Measurements from ENCODE around the gene IL1RL1.

Gene IL1RL1

GRCh38 chr2:102386867-102387541 lies 75.6 kb downstream of the IL1RL1 start:
- H3K4me3 ChIP-seq (ENCODE audit: low read depth, low read length) = no peak overlapping the region
- no peak for DNase-seq (ENCODE audit: low read depth)
- no peak for TF ChIP-seq MYC (IDR thresholded peaks at IDR 0.05; ENCODE audit: low read depth, low read length)
- TF ChIP-seq POLR2A (IDR thresholded peaks at IDR 0.05; ENCODE audit: extremely low read depth, insufficient read length) = no peak
- TF ChIP-seq MAX (IDR thresholded peaks at IDR 0.05; ENCODE audit: low read depth, low read length) = no peak
- TF ChIP-seq CTCF (IDR thresholded peaks at IDR 0.05; ENCODE audit: low read depth, low read length) = no peak

GRCh38 chr2:102387763-102388546 lies 76.6 kb downstream of the IL1RL1 start:
- no peak for TF ChIP-seq MAX (IDR thresholded peaks at IDR 0.05; ENCODE audit: low read depth, low read length)
- no peak for TF ChIP-seq MYC (IDR thresholded peaks at IDR 0.05; ENCODE audit: low read depth, low read length)
- TF ChIP-seq CTCF (IDR thresholded peaks at IDR 0.05; ENCODE audit: low read depth, low read length) = no peak
- TF ChIP-seq POLR2A (IDR thresholded peaks at IDR 0.05; ENCODE audit: extremely low read depth, insufficient read length) = no peak
- DNase-seq (ENCODE audit: low read depth) = no peak
- H3K4me3 ChIP-seq (ENCODE audit: low read depth, low read length) = no peak overlapping the region

- no peak for DNase-seq (ENCODE audit: low read depth)
- no peak for TF ChIP-seq MYC (IDR thresholded peaks at IDR 0.05; ENCODE audit: low read depth, low read length)
- TF ChIP-seq MAX (IDR thresholded peaks at IDR 0.05; ENCODE audit: low read depth, low read length) = no peak
- no peak for TF ChIP-seq POLR2A (IDR thresholded peaks at IDR 0.05; ENCODE audit: extremely low read depth, insufficient read length)
- TF ChIP-seq CTCF (IDR thresholded peaks at IDR 0.05; ENCODE audit: low read depth, low read length) = no peak
- H3K4me3 ChIP-seq (ENCODE audit: low read depth, low read length) = no peak overlapping the region
Observed at GRCh38 chr2:102391565-102391964, 80.2 kb downstream of the IL1RL1 start.

GRCh38 chr2:102392096-102392495 lies 80.7 kb downstream of the IL1RL1 start:
- TF ChIP-seq CTCF (IDR thresholded peaks at IDR 0.05; ENCODE audit: low read depth, low read length) (no peak), MYC (IDR thresholded peaks at IDR 0.05; ENCODE audit: low read depth, low read length) (no peak), MAX (IDR thresholded peaks at IDR 0.05; ENCODE audit: low read depth, low read length) (no peak), POLR2A (IDR thresholded peaks at IDR 0.05; ENCODE audit: extremely low read depth, insufficient read length) (no peak)
- H3K4me3 ChIP-seq (ENCODE audit: low read depth, low read length) = no peak overlapping the region
- DNase-seq (ENCODE audit: low read depth) = no peak

- H3K4me3 ChIP-seq (ENCODE audit: low read depth, low read length) = no peak overlapping the region
- DNase-seq (ENCODE audit: low read depth) = no peak
- TF ChIP-seq CTCF (IDR thresholded peaks at IDR 0.05; ENCODE audit: low read depth, low read length) = no peak
- no peak for TF ChIP-seq MAX (IDR thresholded peaks at IDR 0.05; ENCODE audit: low read depth, low read length)
- no peak for TF ChIP-seq POLR2A (IDR thresholded peaks at IDR 0.05; ENCODE audit: extremely low read depth, insufficient read length)
- TF ChIP-seq MYC (IDR thresholded peaks at IDR 0.05; ENCODE audit: low read depth, low read length) = no peak
Observed at GRCh38 chr2:102392942-102393341, 81.6 kb downstream of the IL1RL1 start.
